HG03558 (cell line): ENCODE measurements around the gene FBXW12.
A peak's percentile ranks its signal among the peaks of the same experiment; 100 is the strongest.

ENCODE experiments used
- ATAC-seq: cut with Tn5 transposase; IDR thresholded peaks from one replicate; pipeline ENCODE4 v1.9.1; 2021; ENCODE audit warnings: moderate number of reproducible peaks; ENCODE audit not compliant: unreplicated experiment; ENCODE audit errors: extremely low read depth

The FBXW12 gene

DNA sequence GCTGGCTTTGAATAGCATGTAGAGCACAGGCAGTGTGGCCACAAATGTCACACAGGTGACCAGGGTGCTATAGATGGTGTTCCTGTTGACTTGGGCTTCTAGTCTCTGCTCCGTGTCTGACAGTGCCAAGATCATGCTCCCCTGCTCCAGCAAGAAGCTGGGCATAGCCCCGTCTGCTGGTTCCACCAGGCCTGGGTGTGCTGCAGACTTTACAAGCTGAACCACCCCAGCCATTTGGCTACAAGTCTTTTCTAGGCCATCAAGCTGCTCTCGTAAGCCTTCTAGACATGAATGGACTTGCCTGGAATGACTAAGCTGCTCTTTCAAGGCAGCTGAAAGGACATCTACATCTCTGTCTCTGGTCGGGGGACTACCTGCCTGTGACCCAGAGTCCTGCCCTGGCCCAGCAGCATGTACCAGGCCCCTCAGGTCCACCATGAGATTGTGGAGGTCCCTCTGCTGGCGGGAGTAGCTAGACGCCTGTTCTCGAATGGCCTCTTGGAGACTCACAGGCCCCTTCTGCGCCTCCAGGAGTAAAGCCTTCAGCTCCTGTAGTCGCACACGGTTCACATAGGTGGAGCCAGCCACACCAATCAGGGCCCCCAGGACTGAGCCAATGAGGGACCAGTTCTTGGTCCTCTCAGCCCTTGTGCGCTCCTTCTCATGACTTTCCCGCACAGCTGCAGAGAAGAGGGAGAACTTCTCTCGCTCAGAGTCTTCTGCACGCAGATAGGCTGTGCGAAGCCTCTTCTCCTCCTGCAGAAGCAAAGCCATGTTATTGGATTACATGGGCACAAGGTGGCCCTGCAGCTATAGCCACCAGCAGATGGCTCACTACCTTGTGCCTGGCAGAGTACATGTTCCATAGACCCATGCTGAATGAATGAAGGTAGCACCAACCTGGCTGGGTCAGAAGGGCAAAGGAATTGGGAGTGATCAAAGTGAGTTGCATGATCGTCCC is 60.7 kb downstream of the FBXW12 start:
- ATAC-seq: no peak

DNA sequence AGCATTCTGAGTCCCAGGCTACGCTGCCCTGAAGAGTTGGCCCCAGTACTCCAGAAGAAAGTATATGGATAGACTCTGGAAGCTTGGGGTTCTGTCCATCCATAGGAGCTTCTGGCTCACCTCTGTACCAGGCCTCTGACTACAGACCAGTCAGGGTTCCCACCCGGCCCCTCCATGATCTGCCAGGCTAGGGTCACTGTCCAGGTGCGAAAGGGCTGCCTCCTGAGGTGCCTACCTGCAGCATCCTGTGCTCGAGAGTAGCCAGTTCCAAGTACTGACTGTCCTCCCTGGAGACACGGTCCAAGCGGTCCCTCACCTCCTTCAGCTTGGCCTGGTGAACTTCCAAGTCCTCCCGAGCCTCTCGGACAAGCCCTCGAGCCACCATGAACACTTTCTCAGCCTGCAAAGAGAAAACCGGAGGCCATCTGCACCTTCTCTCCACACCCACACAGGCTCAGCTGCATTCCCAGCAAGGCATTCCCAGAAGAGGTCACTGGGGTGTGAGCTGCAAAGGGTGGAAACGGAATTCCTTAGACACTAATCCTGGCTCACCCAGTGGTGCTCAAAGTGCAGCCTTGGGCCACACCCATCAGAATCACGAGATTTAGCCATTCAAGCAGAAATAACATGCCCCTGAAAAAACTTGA is 61.6 kb downstream of the FBXW12 start:
- no peak for ATAC-seq

DNA sequence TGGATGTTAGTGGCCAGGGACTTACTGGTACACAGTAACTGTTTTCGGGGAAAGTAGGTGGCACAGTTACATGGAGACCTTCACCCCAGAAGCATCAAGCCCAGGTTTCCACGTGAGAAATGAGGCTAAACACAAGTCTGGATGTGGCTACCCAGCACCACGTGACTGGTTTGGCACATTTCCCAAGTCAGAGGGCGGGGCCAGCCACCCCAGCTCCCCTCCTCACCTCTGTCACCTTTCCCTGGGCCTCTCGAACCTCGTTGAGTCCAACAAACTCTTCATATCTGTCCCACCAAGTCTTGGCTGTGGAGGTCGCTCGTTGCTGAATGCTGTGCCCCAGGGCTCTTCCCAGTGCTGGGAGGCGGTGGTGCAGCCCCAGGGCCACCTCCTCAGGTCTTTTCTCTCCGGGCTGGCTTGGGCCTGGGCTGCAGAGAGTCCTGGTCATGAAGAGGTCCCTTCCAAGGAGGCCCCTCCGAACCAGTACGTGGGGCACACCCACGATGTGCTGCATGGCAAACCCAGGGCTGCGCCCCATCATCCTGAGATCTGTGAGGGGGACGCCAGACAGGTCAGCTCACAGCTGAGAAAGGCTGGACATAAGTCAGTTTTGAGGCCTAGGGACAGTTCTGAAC is 62.7 kb downstream of the FBXW12 start:
- no peak for ATAC-seq

DNA sequence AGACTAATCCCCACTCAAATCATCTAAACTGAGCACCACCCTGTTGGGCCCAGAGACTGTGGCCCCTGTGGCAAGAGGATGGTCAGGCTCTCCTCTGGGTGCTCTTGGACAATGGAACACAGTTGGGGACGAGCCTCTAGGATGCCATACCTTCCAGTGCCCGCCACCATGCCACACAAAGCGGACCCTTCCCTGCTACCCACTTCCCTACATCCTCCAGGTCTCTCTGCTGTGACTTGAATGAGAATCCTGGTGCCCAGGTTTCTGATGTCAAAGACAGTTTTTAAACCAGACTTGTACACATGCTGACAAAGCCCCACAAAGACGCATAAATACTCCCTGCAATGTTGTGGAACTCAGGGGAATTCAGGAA is 63.2 kb downstream of the FBXW12 start:
- no peak for ATAC-seq

DNA sequence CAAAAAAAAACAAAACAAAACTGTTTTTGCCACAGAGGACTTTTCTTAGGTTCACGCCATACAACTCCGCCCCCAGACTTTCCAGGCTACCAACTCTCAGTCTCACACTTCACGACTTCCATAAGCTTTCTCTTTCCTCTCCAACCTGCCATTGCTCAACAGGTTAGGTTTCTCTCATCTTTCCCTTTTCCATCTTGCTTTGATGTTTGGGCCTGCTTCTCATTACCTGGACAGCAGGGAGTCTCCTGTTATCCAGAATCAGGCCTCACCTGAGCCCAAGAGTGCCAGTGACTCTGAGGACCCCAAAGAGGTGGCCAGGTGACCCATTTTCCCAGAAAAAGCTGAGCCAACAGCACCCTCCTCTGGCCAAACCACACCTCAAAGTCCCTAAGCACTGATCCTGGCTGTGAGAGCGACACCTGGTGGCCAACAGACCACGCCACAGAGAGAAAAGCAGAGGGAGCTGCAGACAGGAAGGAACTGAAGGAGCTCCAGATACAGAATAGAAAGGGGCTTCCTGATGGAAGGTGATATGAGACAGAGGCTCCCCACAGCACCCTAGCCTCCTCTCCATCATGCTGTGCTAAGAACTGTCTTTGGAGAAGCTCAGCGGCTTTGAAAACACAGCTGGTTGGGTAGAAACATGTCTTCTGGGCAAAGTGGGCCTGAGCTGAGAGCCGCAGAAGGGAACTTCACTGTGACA is 63.9 kb downstream of the FBXW12 start:
- ATAC-seq: no peak

DNA sequence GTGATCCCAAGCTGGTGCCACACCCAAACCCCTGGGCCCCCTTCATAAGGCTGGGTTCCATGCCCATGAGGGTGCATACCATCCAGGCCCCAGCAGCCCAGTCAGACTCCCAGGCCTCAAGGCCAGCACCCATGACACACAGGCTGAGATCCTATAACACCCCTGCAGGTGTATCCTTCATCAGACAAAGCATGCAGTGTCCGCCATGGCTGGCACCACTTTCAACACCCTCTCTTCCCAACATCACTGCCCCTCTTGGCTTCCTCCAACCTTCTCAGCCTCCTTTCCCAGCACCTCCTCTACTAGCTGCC is 64.4 kb downstream of the FBXW12 start:
- ATAC-seq: no peak

DNA sequence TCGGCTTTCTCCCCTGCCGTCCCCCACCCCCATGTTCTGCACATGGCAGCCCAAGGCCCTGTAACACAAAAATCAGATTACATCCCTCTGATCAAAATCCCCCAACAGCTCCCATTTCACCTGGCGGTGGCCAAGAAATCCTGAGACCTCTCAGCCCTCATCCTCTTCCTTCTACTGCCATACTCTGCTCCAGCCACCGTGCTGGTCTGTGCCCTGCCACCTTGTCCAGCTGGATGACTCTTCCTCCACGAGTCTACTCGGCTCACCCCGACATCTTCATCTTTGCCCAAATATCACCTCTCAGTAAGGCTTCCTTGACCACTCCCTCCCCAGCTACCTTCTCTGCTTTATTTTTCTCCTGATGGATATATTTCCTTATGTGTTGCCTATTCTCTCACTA is 64.8 kb downstream of the FBXW12 start:
- ATAC-seq: no peak

DNA sequence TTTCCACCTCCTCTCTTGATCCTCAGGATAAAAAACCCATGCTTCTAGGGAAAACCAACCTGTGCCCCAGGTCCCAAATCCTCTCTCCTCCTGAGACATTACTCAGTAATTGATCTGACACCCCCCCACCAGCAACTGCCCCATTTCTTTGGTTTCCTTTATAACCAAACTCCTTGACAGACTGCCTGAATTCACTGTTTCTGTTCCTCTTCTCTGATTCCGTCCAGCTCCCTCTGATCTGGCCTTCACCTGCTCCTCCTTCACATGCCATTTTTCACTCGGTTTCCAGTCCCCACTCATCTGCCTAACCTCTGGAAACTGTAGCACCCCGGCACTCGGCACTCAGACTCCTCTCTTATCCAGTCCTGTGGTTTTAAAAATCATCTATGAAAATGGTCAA is 65.8 kb downstream of the FBXW12 start:
- ATAC-seq: no peak

DNA sequence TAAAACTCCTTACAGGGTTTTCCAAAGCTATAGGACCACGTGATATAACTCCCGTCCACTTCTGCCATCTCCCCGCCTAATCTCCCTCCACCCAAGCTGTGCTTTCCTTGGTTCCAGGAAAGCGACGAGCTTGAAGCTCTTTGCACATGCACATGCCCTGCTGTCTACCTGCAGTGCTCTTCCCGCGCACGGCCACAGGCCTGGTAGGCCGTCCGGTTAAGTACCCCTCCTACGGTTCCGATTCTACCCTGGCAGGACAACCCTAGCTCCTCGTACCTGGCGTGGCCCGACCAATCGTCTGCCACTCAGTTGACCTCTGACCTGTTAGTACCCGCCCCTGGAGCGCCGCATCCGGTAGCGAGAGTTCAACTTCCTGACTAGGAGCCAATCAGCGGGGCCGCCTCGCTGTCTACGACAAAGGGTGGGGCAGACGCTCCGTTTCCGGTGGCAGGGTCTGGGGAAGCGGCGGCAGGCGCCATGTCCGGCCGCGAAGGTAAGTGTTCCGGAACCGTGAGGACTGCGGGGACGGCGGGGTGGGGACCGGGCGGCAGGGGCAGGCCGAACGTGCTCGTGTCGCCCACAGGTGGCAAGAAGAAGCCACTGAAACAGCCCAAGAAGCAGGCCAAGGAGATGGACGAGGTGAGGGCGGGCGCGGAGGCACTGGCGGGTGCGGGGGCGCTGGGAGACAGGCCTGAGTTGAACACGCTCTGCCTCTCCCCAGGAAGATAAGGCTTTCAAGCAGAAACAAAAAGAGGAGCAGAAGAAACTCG is 68.0 kb downstream of the FBXW12 start, which contains the start of the genes CCDC51 and TMA7:
TSS of gene CCDC51 (minus strand) at position 300 of the 770 bp plus-strand sequence. CDS start 4,991 bp downstream, outside the sequence.
TSS of gene TMA7 (plus strand) at position 438 of the 770 bp plus-strand sequence. CDS start at position 478, 40 bp downstream.
- ATAC-seq: peak; percentile 81

DNA sequence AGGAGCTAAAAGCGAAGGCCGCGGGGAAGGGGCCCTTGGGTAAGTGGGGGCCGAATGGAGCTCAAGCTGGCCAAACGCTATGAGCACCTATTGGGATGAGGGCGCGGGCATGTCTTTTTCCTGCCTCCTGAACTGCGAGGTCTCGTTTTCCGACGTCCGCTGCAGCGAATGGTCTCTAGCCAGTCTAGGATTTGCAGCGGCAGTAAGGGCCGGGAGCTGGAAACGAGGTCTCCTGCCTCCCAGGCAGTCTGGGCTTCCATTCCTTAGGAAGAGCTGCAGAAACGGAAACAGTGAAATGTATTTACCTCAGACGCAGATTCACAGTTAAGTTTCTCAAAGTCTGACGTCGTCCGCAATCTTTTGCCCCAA is 68.6 kb downstream of the FBXW12 start:
- no peak for ATAC-seq

DNA sequence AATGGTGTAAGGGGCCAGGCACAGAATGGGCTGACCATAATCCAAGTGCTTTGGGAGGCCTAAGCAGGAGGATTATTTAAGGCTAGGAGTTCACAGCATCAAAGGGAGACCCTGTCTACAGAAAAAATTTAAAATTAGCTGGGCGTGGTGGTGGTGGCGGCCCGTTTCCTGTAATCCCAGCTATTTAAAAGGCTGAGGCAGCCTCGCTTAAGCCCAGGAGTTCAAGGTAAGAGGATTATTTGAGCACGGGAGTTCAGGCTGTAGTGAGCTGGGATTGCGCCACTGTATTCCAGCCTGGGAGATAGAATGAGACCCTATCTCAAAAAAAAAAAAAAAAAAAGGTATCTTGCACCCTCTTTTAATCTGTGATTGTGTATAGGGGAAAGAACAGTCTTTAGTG is 69.9 kb downstream of the FBXW12 start:
- ATAC-seq: no peak
